Neural cell (in vitro differentiated cells): ENCODE results near the gene LIPM.

Source experiments
- CTCF ChIP-seq: fragments of 450-650 bp; IDR thresholded peaks from 2 replicates; pipeline ENCODE4 v1.5.1; 2014; ENCODE audit warnings: antibody characterized with exemption, mild to moderate bottlenecking, moderate library complexity; ENCODE audit not compliant: poor library complexity, severe bottlenecking
- EP300 ChIP-seq: fragments of 450-650 bp; conservative IDR thresholded peaks from 2 replicates; pipeline ENCODE4 v1.6.1; 2014; ENCODE audit warnings: antibody characterized with exemption, mild to moderate bottlenecking, moderate library complexity; ENCODE audit not compliant: poor library complexity, severe bottlenecking
- EZH2 ChIP-seq: fragments of 200-600, 300-800 bp; shearing (Covaris generic), sonication (generic); IDR thresholded peaks from 2 replicates; pipeline ENCODE4 v1.6.1; 2014; ENCODE audit warnings: antibody characterized with exemption, low read length, borderline replicate concordance, mild to moderate bottlenecking; ENCODE audit not compliant: insufficient read depth, poor library complexity, severe bottlenecking
- MXI1 ChIP-seq: fragments of 450-650 bp; conservative IDR thresholded peaks from 2 replicates; pipeline ENCODE4 v1.6.1; 2014; ENCODE audit warnings: antibody characterized with exemption, mild to moderate bottlenecking; ENCODE audit not compliant: poor library complexity, severe bottlenecking
- POLR2AphosphoS5 ChIP-seq: IDR thresholded peaks from 2 replicates; pipeline ENCODE4 v1.6.1; 2012
- RAD21 ChIP-seq: fragments of 450-650 bp; conservative IDR thresholded peaks from 2 replicates; pipeline ENCODE4 v1.6.1; 2014; ENCODE audit warnings: antibody characterized with exemption, mild to moderate bottlenecking, moderate library complexity
- TAF1 ChIP-seq: IDR thresholded peaks from 2 replicates; pipeline ENCODE4 v1.6.1; 2012; ENCODE audit warnings: low read depth
- TF ChIP-seq, protein P1 (sequence below): IDR thresholded peaks from 2 replicates; pipeline ENCODE4 v1.6.1; 2012; ENCODE audit warnings: borderline replicate concordance

- TF ChIP-seq CTCF (no peak), EZH2 (no peak), RAD21 (no peak), TAF1 (no peak), POLR2AphosphoS5 (no peak), EP300 (no peak), MXI1 (no peak)
- TF ChIP-seq, protein P1, sequence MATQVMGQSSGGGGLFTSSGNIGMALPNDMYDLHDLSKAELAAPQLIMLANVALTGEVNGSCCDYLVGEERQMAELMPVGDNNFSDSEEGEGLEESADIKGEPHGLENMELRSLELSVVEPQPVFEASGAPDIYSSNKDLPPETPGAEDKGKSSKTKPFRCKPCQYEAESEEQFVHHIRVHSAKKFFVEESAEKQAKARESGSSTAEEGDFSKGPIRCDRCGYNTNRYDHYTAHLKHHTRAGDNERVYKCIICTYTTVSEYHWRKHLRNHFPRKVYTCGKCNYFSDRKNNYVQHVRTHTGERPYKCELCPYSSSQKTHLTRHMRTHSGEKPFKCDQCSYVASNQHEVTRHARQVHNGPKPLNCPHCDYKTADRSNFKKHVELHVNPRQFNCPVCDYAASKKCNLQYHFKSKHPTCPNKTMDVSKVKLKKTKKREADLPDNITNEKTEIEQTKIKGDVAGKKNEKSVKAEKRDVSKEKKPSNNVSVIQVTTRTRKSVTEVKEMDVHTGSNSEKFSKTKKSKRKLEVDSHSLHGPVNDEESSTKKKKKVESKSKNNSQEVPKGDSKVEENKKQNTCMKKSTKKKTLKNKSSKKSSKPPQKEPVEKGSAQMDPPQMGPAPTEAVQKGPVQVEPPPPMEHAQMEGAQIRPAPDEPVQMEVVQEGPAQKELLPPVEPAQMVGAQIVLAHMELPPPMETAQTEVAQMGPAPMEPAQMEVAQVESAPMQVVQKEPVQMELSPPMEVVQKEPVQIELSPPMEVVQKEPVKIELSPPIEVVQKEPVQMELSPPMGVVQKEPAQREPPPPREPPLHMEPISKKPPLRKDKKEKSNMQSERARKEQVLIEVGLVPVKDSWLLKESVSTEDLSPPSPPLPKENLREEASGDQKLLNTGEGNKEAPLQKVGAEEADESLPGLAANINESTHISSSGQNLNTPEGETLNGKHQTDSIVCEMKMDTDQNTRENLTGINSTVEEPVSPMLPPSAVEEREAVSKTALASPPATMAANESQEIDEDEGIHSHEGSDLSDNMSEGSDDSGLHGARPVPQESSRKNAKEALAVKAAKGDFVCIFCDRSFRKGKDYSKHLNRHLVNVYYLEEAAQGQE = no peak
Measured at GRCh38 chr10:88802523-88803285, at the start of gene LIPM.
